RWPE2 (cell line): ENCODE results near the gene EYA4.

ENCODE experiments used
- ATAC-seq: fragments of 200-7000 bp; cut with Tn5 transposase; 3 replicates; pipeline ENCODE4 v1.9.1; 2021; ENCODE audit warnings: low read depth
- DNase-seq: peaks from one replicate; pipeline ENCODE4 v3.0.0-alpha.2; 2020; ENCODE audit warnings: low spot score
- H3K27ac ChIP-seq: fragments of 450-650 bp; 2 replicates; pipeline ENCODE4 v1.5.1; 2017; ENCODE audit warnings: mild to moderate bottlenecking; ENCODE audit not compliant: poor library complexity, severe bottlenecking
- H3K27me3 ChIP-seq: fragments of 250-450 bp; sonication (Bioruptor Pico); 2 replicates; pipeline ENCODE4 v1.5.1; 2021; ENCODE audit warnings: mild to moderate bottlenecking, moderate library complexity; ENCODE audit not compliant: insufficient read depth, poor library complexity, severe bottlenecking
- H3K36me3 ChIP-seq: fragments of 250-450 bp; sonication (Bioruptor Pico); 2 replicates; pipeline ENCODE4 v1.5.1; 2020; ENCODE audit warnings: low read depth, mild to moderate bottlenecking, moderate library complexity
- H3K4me1 ChIP-seq: fragments of 250-450 bp; sonication (Bioruptor Pico); 2 replicates; pipeline ENCODE4 v1.5.1; 2021; ENCODE audit warnings: mild to moderate bottlenecking, moderate library complexity; ENCODE audit not compliant: insufficient read depth, poor library complexity, severe bottlenecking
- H3K4me3 ChIP-seq: fragments of 250-450 bp; sonication (Bioruptor Pico); 2 replicates; pipeline ENCODE4 v1.5.1; 2021; ENCODE audit warnings: mild to moderate bottlenecking, moderate library complexity; ENCODE audit not compliant: severe bottlenecking
- H3K9me3 ChIP-seq: fragments of 250-450 bp; sonication (Bioruptor Pico); 2 replicates; pipeline ENCODE4 v1.5.1; 2021; ENCODE audit warnings: mild to moderate bottlenecking, moderate library complexity; ENCODE audit not compliant: severe bottlenecking
- TF ChIP-seq, protein P1 (sequence below): fragments of 450-650 bp; IDR thresholded peaks from one replicate; pipeline ENCODE4 v1.5.1; 2017; ENCODE audit warnings: mild to moderate bottlenecking, moderate library complexity; ENCODE audit not compliant: poor library complexity, severe bottlenecking

Gene EYA4

DNA sequence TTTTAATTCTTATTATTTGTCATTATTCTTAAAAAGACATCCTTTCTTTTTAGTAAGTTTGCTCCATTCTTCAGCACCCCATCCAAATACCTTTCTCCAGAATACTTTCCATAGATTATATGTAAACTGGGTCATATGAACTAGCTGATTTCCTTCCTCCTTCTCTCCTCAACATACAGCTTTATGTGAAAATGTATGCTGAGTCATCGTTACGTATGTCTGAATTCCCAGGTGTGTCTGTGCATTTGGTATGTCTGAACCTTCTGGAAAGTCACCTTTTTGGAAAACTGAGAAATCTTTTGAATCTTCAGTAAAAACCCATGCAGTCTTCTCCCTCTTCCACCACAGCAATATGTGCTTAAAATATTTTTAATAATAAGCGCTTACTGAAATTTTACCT lies 264.5 kb downstream of the EYA4 start:
- DNase-seq (no peak), ATAC-seq (no peak)
- Histone ChIP-seq H3K9me3 (no peaks in the 10 kb centered on the region), H3K27ac (no peak overlapping the region), H3K36me3 (no peaks in the 10 kb centered on the region), H3K4me3 (no peak overlapping the region), H3K4me1 (no peaks in the 10 kb centered on the region), H3K27me3 (no peaks in the 10 kb centered on the region)
- TF ChIP-seq, protein P1, sequence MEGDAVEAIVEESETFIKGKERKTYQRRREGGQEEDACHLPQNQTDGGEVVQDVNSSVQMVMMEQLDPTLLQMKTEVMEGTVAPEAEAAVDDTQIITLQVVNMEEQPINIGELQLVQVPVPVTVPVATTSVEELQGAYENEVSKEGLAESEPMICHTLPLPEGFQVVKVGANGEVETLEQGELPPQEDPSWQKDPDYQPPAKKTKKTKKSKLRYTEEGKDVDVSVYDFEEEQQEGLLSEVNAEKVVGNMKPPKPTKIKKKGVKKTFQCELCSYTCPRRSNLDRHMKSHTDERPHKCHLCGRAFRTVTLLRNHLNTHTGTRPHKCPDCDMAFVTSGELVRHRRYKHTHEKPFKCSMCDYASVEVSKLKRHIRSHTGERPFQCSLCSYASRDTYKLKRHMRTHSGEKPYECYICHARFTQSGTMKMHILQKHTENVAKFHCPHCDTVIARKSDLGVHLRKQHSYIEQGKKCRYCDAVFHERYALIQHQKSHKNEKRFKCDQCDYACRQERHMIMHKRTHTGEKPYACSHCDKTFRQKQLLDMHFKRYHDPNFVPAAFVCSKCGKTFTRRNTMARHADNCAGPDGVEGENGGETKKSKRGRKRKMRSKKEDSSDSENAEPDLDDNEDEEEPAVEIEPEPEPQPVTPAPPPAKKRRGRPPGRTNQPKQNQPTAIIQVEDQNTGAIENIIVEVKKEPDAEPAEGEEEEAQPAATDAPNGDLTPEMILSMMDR: no peak

DNA sequence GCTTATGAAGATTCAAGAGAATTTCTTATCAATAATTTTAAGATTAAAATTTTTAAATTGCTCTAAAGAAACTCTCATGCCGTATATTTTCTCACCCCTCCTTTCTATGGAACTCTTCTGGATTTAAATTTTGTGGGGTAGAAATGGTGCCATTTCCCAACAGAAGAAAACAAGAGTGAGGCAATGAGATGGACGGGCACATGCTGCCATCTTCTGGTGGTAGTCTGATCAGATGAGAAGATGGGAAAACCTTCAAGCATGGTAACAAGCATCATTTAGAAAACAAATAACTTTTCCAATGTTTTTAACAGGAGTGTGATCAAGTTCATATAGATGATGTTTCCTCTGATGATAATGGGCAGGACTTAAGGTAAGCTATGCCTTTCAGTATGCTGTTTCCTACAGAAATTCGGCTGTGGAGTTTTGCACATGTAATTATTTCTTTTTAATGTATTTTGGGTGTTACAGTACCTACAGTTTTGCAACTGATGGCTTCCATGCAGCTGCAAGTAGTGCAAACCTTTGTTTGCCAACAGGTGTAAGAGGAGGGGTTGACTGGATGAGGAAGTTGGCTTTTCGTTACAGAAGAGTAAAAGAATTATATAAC lies 271.4 kb downstream of the EYA4 start:
- Histone ChIP-seq H3K27ac (no peak overlapping the region), H3K27me3 (no peaks in the 10 kb centered on the region), H3K4me3 (no peak overlapping the region), H3K9me3 (no peaks in the 10 kb centered on the region), H3K36me3 (no peaks in the 10 kb centered on the region), H3K4me1 (no peaks in the 10 kb centered on the region)
- TF ChIP-seq, protein P1: peak; percentile 82
- peak; percentile 59; the same call in 1 of the 3 replicates for ATAC-seq
- no peak for DNase-seq

DNA sequence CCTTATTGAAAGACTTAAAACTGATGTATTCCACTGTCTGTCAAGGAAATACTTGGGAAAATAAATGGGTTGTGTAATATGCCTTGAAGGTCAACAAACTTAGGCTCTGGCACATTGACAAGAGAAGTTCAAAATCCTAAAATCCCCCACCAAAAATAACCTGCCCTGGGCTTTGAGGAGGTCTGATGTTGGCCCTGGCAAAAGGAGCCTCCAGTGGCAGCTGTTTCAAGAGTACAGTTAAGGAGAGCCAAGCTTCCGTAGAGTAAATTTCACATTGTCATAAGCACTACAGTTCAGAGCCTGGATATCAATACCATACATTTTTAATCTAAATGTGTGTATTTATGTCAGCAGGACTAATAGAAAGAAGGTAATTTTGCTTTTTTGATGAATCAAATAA lies 282.7 kb downstream of the EYA4 start:
- no peak for ATAC-seq

DNA sequence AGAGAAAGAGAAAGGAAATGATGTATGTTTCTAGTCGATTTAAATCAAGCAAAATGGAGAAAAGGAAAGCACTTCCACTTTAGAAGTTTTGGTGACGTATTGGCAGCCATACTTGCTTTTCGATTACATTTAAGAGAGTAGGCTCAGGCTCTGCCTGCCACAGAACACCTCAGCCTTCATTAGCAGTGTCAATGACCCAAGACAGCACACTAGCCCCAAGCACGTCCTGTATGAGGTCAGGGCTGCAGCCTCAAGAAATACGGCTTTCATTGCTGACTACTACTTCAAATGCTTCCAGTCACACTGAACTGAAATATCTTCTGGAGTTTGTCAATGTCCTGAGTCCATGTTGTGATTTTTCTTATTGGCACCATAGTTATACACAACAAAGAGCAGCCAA lies 285.3 kb downstream of the EYA4 start:
- Histone ChIP-seq H3K27ac (no peak overlapping the region), H3K9me3 (no peaks in the 10 kb centered on the region), H3K36me3 (no peaks in the 10 kb centered on the region), H3K4me1 (no peaks in the 10 kb centered on the region), H3K27me3 (no peaks in the 10 kb centered on the region), H3K4me3 (no peak overlapping the region)
- DNase-seq: no peak
- TF ChIP-seq, protein P1: no peak
- no peak for ATAC-seq

More for the DNA sequence above, 282.7 kb downstream of the EYA4 start:
- H3K4me1 ChIP-seq: no peaks in the 10 kb centered on the region
- no peak overlapping the region for H3K4me3 ChIP-seq
- H3K27ac ChIP-seq: no peak overlapping the region
- no peak for DNase-seq
- H3K9me3 ChIP-seq: no peaks in the 10 kb centered on the region
- no peaks in the 10 kb centered on the region for H3K36me3 ChIP-seq
- no peaks in the 10 kb centered on the region for H3K27me3 ChIP-seq
- TF ChIP-seq, protein P1: no peak

DNA sequence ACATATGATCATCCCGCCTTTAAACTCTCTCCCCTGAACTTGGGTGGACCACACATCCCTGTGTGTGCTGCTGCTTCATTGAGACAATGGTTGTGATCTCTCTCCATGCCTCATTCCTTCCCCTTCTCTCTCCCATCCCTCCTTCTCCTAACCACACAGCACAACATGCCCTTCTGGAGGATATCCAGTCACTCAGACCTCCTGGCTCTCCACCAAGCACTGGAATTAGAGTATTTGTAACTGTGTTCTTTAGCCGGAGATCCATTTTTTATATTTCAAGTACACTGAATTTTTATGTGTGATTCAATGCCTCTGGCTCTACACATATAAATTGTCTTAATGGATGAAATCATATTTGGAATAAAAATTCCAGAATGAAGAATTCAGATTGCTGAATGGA lies 287.4 kb downstream of the EYA4 start:
- ATAC-seq: no peak
- no peak for DNase-seq
- H3K4me3 ChIP-seq: no peak overlapping the region
- peaks cover 3% of the 10 kb centered on the region for H3K27me3 ChIP-seq
- TF ChIP-seq, protein P1: no peak
- no peaks in the 10 kb centered on the region for H3K4me1 ChIP-seq
- no peaks in the 10 kb centered on the region for H3K9me3 ChIP-seq
- H3K36me3 ChIP-seq: no peaks in the 10 kb centered on the region
- no peak overlapping the region for H3K27ac ChIP-seq
